LNCaP clone FGC (cell line): ENCODE data around the gene GUCA1A.
"Not testable (repeated sequence)": the region's sequence is repeated elsewhere in the genome, so short reads cannot be mapped to it uniquely, and the experiment has no call there.

Source experiments
- DNase-seq: peaks from one replicate; pipeline ENCODE4 v3.0.0-alpha.2; 2011; ENCODE audit warnings: low read depth
- H3K4me3 ChIP-seq: 2 replicates; pipeline ENCODE4 v1.5.1; 2011; ENCODE audit warnings: mild to moderate bottlenecking, low read depth, low read length, control low read depth
- CTCF ChIP-seq: IDR thresholded peaks from 2 replicates; pipeline ENCODE4 v1.5.1; 2012; ENCODE audit warnings: mild to moderate bottlenecking; ENCODE audit not compliant: control insufficient read depth, insufficient read depth; ENCODE audit errors: extremely low read depth

The GUCA1A gene

GRCh38 chr6:42147138-42147562 lies 26.0 kb upstream of the GUCA1A start:
- TF ChIP-seq CTCF = no peak
- DNase-seq = peak; percentile 90
- no peak overlapping the region for H3K4me3 ChIP-seq

GRCh38 chr6:42148058-42148457 lies 25.1 kb upstream of the GUCA1A start:
- no peak for DNase-seq
- H3K4me3 ChIP-seq = no peak overlapping the region
- TF ChIP-seq CTCF = no peak

GRCh38 chr6:42150254-42150653 lies 22.9 kb upstream of the GUCA1A start:
- TF ChIP-seq CTCF = no peak
- no peak for DNase-seq
- no peak overlapping the region for H3K4me3 ChIP-seq

- DNase-seq = no peak
- H3K4me3 ChIP-seq = no peak overlapping the region
- TF ChIP-seq CTCF = no peak
Measured at GRCh38 chr6:42152024-42152423, 21.1 kb upstream of the GUCA1A start.

- H3K4me3 ChIP-seq, DNase-seq: not testable (repeated sequence)
Measured at GRCh38 chr6:42152528-42153213, 20.5 kb upstream of the GUCA1A start.

- no peak overlapping the region for H3K4me3 ChIP-seq
- no peak for DNase-seq
- TF ChIP-seq CTCF = no peak
Measured at GRCh38 chr6:42153921-42154320, 19.2 kb upstream of the GUCA1A start.

- DNase-seq = no peak
- no peak for TF ChIP-seq CTCF
- no peak overlapping the region for H3K4me3 ChIP-seq
Measured at GRCh38 chr6:42154461-42155209, 18.5 kb upstream of the GUCA1A start.
